ENCODE data around the gene NRAS. TPM values are rescaled to one million over a fixed set of nuclear protein-coding genes. Genes with fewer than 3 reads are reported as not detected.

NRAS gene
- total and polyA plus RNA-seq, 8 donors, result 9.2 to 62.1 (median 23.1) TPM

- Histone ChIP-seq H3K36me3 (peaks cover 18 to 80% (median 68%) of the 10 kb centered on the region in 4 donors), H3K4me1 (peaks cover 0 to 55% (median 22%) of the 10 kb centered on the region in 4 donors), H3K27me3 (no peaks in the 10 kb centered on the region), H3K27ac (no peak overlapping the region), H3K9me3 (no peaks in the 10 kb centered on the region), H3K4me3 (no peak overlapping the region)
- intact Hi-C loops (cut with DNase I; ENCODE audit: low total_unique reads), result no loop called here
- no peak for DNase-seq
- 94 to 100% (median 98%) methylated on average over 1 of the region's 1 CpG for WGBS, 5 donors
- TF ChIP-seq POLR2A (IDR thresholded peaks at IDR 0.05), result no peak
- TF ChIP-seq POLR2AphosphoS5 (IDR thresholded peaks at IDR 0.05), result no peak
- TF ChIP-seq CTCF (IDR thresholded peaks at IDR 0.05), result no peak
- TF ChIP-seq EP300 (IDR thresholded peaks at IDR 0.05), result no peak
Observed at GRCh38 chr1:114740331-114740730, 23.8 kb upstream of the NRAS start.

GRCh38 chr1:114737314-114737849, 20.8 kb upstream of the NRAS start:
- peaks cover 0 to 35% (median 8%) of the 10 kb centered on the region in 4 donors for H3K4me1 ChIP-seq
- H3K27ac ChIP-seq, result no peak overlapping the region
- H3K4me3 ChIP-seq, result no peak overlapping the region
- H3K27me3 ChIP-seq, result no peaks in the 10 kb centered on the region
- H3K9me3 ChIP-seq, result no peaks in the 10 kb centered on the region
- TF ChIP-seq CTCF (IDR thresholded peaks at IDR 0.05), result no peak
- no peak for TF ChIP-seq EP300 (IDR thresholded peaks at IDR 0.05)
- TF ChIP-seq POLR2A (IDR thresholded peaks at IDR 0.05), result no peak
- no peak for TF ChIP-seq POLR2AphosphoS5 (IDR thresholded peaks at IDR 0.05)
- peak in 1 of 2 donors; percentile 52 for DNase-seq
- peaks cover 48 to 89% (median 87%) of the 10 kb centered on the region in 4 donors for H3K36me3 ChIP-seq
- WGBS, 5 donors, result 68 to 82% (median 69%) methylated on average over 6 of the region's 6 CpGs
- intact Hi-C loops (cut with DNase I; ENCODE audit: low total_unique reads), result no loop called here

GRCh38 chr1:114735479-114735878, 18.9 kb upstream of the NRAS start:
- 40 to 73% (median 59%) methylated on average over 1 of the region's 1 CpG for WGBS, 5 donors

GRCh38 chr1:114729782-114730181, 13.2 kb upstream of the NRAS start:
- H3K4me1 ChIP-seq, result peaks cover 0 to 3% (median 0%) of the 10 kb centered on the region in 4 donors
- peaks cover 56 to 100% (median 100%) of the 10 kb centered on the region in 4 donors for H3K36me3 ChIP-seq
- no peak for DNase-seq
- 97 to 100% (median 98%) methylated on average over 1 of the region's 1 CpG for WGBS, 5 donors
- H3K27me3 ChIP-seq, result no peaks in the 10 kb centered on the region
- TF ChIP-seq CTCF (IDR thresholded peaks at IDR 0.05) (no peak), POLR2AphosphoS5 (IDR thresholded peaks at IDR 0.05) (no peak), EP300 (IDR thresholded peaks at IDR 0.05) (no peak), POLR2A (IDR thresholded peaks at IDR 0.05) (no peak)
- H3K4me3 ChIP-seq, result no peak overlapping the region
- intact Hi-C loops (cut with DNase I; ENCODE audit: low total_unique reads), result no loop called here
- no peaks in the 10 kb centered on the region for H3K9me3 ChIP-seq
- no peak overlapping the region for H3K27ac ChIP-seq

More at GRCh38 chr1:114735479-114735878, 18.9 kb upstream of the NRAS start:
- Histone ChIP-seq H3K27me3 (no peaks in the 10 kb centered on the region), H3K4me3 (no peak overlapping the region), H3K36me3 (peaks cover 58 to 96% (median 94%) of the 10 kb centered on the region in 4 donors), H3K27ac (no peak overlapping the region), H3K9me3 (no peaks in the 10 kb centered on the region), H3K4me1 (peaks cover 0 to 25% (median 3%) of the 10 kb centered on the region in 4 donors)
- TF ChIP-seq POLR2AphosphoS5 (IDR thresholded peaks at IDR 0.05) (no peak), CTCF (IDR thresholded peaks at IDR 0.05) (no peak), POLR2A (IDR thresholded peaks at IDR 0.05) (no peak), EP300 (IDR thresholded peaks at IDR 0.05) (no peak)
- no peak for DNase-seq
- intact Hi-C loops (cut with DNase I; ENCODE audit: low total_unique reads), result no loop called here
